Skeletal muscle tissue (tissue), 4 donors: ENCODE data around the gene FZD7. TPM values are rescaled to one million over a fixed set of nuclear protein-coding genes. Genes with fewer than 3 reads are reported as not detected.

ENCODE experiments used
- H3K27ac ChIP-seq: one replicate; pipeline ENCODE4 v1.7.0; 2013; ENCODE audit warnings: mild to moderate bottlenecking, low read depth, low read length, inconsistent platforms
- H3K27me3 ChIP-seq, 3 donors: one replicate each; pipeline ENCODE4 v1.7.0; 2013; ENCODE audit warnings: low read length in 3 of 3; ENCODE audit not compliant: control insufficient read depth in 3 of 3, insufficient read depth in 3 of 3
- H3K36me3 ChIP-seq, 3 donors: one replicate each; pipeline ENCODE4 v1.7.0; 2013; ENCODE audit warnings: low read length in 3 of 3; ENCODE audit not compliant: control insufficient read depth in 3 of 3, insufficient read depth in 3 of 3
- H3K4me1 ChIP-seq, 3 donors: one replicate each; pipeline ENCODE4 v1.7.0; 2013; ENCODE audit warnings: low read length in 3 of 3, mild to moderate bottlenecking in 3 of 3; ENCODE audit not compliant: control insufficient read depth in 3 of 3, insufficient read depth in 3 of 3
- H3K4me3 ChIP-seq, 3 donors: one replicate each; pipeline ENCODE4 v1.7.0; 2013; ENCODE audit warnings: low read length in 3 of 3
- H3K9ac ChIP-seq, 3 donors: one replicate each; pipeline ENCODE4 v1.7.0; 2013; ENCODE audit warnings: low read length in 3 of 3, mild to moderate bottlenecking in 3 of 3, moderate library complexity in 2 of 3, low read depth in 1 of 3
- H3K9me3 ChIP-seq, 3 donors: one replicate each; pipeline ENCODE4 v1.7.0; 2013; ENCODE audit warnings: low read length in 3 of 3; ENCODE audit not compliant: control insufficient read depth in 3 of 3
- total RNA-seq: library from RNA; depleted of rRNA; stranded (reverse); fragments of >200 nt; gene quantifications from one replicate; pipeline ENCODE4 v1.2.3, GENCODE V29; 2014
- donor health status: Osteomylitis.

FZD7 gene
- total RNA-seq, 1 donor from 2014 or later, result 42.8 TPM

DNA sequence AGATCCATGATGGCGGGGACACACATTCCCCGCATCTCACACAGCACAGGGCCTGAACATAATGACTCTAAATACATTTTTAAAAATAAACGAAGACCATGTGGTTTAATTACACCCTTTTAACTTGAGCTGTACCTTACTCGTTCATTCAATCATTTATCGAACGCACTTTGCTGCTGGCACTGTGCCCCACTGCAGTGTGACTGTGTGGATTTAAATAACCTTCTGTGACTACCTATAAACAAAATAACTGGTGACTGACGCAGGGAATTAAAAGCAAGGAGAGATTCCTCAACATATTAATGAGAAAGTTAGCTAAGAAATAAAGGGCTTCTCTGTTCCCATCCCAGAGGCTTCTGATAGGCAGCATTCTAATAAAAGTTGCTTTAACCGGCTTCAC is 10.9 kb upstream of the FZD7 start:
- Histone ChIP-seq H3K27ac (peak overlapping the region; percentile 58), H3K36me3 (no peaks in the 10 kb centered on the region), H3K9me3 (no peaks in the 10 kb centered on the region), H3K27me3 (no peaks in the 10 kb centered on the region), H3K9ac (peak overlapping the region in 2 of 3 donors; percentile 25 to 38), H3K4me3 (no peak overlapping the region), H3K4me1 (peaks cover 17 to 35% (median 18%) of the 10 kb centered on the region in 3 donors)

DNA sequence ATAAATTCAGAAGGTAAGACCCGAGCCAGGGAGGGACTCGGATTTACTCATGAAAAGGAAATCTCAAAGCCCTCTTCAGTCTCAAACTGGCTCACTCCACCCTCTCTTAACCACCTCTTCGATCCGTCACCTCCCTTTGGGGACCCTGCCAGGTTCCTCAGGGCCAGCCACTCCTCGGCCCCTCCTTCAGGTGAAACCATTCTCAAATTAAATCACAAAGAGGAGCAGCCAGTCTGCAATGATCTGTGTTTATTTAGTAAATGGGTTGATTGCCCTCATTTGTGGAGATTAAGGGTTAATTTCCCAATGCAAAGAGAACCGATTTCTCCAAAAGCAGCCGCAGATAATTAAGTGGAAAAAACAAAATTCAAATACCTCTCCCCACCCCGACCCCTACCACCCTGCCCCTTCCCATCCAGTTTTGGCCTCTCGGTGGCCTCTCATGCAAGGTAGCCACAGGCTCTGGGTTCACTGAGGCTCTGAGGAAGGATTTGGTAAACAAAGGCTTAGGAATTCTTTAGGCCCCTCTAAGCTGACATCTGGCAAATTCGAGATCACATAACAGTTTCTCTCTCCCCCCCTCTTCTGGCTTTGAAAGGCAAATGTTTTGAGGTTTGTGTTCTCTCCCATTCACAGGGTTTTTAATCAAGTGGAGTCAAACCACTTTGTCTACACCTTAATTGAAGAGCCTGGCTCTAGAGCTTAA is 10.3 kb upstream of the FZD7 start:
- H3K9me3 ChIP-seq, result no peaks in the 10 kb centered on the region
- no peaks in the 10 kb centered on the region for H3K27me3 ChIP-seq
- H3K4me3 ChIP-seq, result no peak overlapping the region
- peaks cover 15 to 33% (median 16%) of the 10 kb centered on the region in 3 donors for H3K4me1 ChIP-seq
- H3K27ac ChIP-seq, result peak overlapping the region; percentile 58
- H3K9ac ChIP-seq, result peak overlapping the region in 2 of 3 donors; percentile 25 to 38
- H3K36me3 ChIP-seq, result no peaks in the 10 kb centered on the region

DNA sequence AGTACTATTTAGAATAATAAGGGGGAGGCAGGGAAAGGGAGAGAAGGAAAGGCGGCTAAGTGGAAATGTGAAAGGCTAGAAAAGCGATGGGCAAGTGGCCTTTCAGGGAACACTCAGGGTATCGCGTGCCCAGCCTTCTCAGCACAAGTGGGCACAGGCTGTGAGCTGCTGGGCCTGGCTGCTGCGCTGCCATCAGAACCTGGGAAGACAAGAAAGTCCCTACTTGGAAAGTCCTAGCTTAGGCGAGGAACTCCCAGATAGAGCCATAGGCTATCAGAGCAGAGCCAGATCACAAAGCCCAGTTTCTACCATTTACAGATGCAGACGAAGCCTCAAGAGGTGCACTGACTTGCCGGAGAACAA is 9.8 kb upstream of the FZD7 start:
- no peak overlapping the region for H3K9ac ChIP-seq
- no peaks in the 10 kb centered on the region for H3K36me3 ChIP-seq
- H3K9me3 ChIP-seq, result no peaks in the 10 kb centered on the region
- no peak overlapping the region for H3K4me3 ChIP-seq
- H3K27ac ChIP-seq, result no peak overlapping the region
- no peaks in the 10 kb centered on the region for H3K27me3 ChIP-seq
- peaks cover 15 to 28% (median 16%) of the 10 kb centered on the region in 3 donors for H3K4me1 ChIP-seq

DNA sequence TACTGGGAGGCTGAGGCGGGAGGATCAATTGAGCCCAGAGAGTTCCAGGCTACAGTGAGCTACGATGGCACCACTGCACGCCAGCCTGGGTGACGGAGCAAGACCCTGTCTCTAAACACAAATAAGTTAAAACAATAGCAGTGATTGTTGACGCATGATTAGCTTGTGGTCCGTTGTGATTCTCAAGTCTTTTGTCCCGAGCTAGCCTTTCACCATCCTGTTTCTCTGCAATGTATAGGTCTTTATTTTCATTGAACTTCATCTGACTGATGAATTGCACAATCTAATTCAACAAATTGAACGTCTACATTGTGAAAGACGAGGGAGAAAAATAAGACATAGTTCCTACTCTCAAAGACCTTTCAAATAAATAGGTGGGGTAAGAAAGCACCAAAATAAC is 8.8 kb upstream of the FZD7 start:
- Histone ChIP-seq H3K36me3 (no peaks in the 10 kb centered on the region), H3K9me3 (no peaks in the 10 kb centered on the region), H3K9ac (no peak overlapping the region), H3K27me3 (no peaks in the 10 kb centered on the region), H3K4me1 (peaks cover 12 to 20% (median 13%) of the 10 kb centered on the region in 3 donors), H3K4me3 (no peak overlapping the region), H3K27ac (no peak overlapping the region)

DNA sequence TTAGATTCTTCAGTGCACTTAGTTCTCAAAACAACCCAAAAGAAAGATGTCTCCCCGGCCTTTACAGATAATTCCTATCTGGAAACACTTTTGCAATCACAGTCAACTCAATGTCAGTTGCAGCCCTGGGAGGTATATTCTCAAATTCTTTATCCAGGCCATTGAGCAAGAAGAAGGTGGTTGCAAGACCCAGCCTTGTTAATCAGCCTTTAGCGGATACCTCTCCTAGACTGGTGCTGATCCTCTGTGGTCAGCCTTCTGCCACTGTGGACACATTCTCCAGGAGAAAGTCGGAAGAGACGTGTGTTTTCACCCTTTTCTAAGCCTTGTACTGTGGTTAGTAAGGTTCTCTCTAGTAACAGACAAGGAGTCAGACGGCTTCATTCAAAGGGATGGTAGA is 7.8 kb upstream of the FZD7 start:
- Histone ChIP-seq H3K36me3 (no peaks in the 10 kb centered on the region), H3K4me3 (no peak overlapping the region), H3K27ac (peak overlapping the region; percentile 33), H3K9me3 (no peaks in the 10 kb centered on the region), H3K4me1 (peaks cover 7 to 23% (median 7%) of the 10 kb centered on the region in 3 donors), H3K27me3 (no peaks in the 10 kb centered on the region), H3K9ac (no peak overlapping the region)

DNA sequence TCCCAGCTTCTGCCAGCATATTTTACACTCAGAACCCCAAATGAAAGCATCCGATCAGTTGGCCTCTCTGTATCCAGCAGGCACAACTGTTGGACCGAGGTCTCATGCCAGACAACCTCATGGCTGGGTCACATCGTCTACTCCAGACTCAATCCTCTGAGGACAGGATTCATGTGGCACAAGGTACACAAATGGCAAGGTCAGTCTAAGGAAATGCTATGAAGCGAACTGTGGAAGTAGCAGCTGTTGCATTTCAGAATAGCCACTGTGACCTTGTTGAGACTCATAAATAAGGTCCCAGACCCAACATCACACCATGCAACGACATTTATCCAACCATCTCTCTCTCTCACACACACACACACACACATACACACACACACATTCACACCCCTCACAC is 7.1 kb upstream of the FZD7 start:
- peak overlapping the region; percentile 33 for H3K27ac ChIP-seq
- no peaks in the 10 kb centered on the region for H3K27me3 ChIP-seq
- H3K9ac ChIP-seq, result no peak overlapping the region
- H3K36me3 ChIP-seq, result no peaks in the 10 kb centered on the region
- H3K4me1 ChIP-seq, result peaks cover 7 to 24% (median 7%) of the 10 kb centered on the region in 3 donors
- H3K9me3 ChIP-seq, result no peaks in the 10 kb centered on the region
- no peak overlapping the region for H3K4me3 ChIP-seq

DNA sequence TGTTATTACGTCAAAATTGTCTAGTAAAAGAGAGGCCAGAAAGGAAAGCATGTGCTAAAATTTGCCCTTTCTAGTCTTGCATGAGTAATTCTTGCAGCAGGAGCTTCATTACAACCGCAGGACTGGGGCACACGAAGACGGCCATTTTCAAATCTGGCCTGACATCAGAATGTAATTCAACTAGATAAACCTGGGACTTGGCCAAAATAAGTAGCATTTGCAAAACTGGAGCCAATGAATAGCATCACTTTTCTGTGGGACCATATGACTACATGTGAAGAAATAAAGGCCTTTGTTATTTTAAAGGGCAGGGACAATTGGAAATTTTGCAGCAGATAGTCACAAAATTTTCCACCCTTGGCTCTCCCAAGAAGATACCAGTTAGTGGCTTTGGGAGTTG is 3.0 kb upstream of the FZD7 start:
- Histone ChIP-seq H3K4me3 (no peak overlapping the region), H3K27ac (no peak overlapping the region), H3K27me3 (peaks cover 0 to 5% (median 2%) of the 10 kb centered on the region in 3 donors), H3K4me1 (peaks cover 15 to 42% (median 18%) of the 10 kb centered on the region in 3 donors), H3K36me3 (no peaks in the 10 kb centered on the region), H3K9ac (no peak overlapping the region), H3K9me3 (no peaks in the 10 kb centered on the region)

DNA sequence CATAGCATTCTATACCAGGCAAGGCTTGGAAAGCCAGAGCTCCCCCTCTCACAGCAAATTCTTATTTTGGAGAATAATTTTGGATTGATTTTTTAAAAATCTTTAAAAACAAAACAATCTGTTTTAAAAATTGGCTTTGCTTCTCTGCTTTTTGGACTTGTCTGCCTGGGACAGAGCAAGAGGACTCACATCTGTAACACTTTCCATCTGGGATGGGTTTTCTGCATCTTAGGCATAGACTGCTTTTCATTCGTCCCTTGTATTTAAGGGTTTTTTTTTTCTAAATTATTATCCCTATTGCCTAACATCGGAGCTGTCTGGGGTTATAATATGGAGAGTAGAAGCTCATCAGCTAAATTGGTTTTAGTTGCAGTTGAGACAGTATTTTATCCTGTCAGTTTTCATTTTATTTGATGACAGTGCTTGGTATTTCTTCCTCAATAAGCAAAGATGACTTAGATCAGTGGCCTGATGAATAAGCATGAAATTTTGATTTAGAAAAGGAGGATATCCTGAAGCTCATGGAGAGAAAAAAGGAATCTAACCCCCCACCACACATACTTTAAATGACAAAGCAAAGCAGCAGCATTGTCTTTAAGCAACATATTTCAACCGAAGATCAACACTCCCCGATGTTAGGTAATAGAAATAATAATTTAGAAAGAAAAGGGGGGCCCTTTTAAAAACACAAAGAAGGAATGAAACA is 2.3 kb upstream of the FZD7 start:
- no peaks in the 10 kb centered on the region for H3K9me3 ChIP-seq
- peaks cover 19 to 43% (median 21%) of the 10 kb centered on the region in 3 donors for H3K4me1 ChIP-seq
- H3K9ac ChIP-seq, result peak overlapping the region in 1 of 3 donors; percentile 88
- H3K4me3 ChIP-seq, result no peak overlapping the region
- peaks cover 0 to 7% (median 2%) of the 10 kb centered on the region in 3 donors for H3K27me3 ChIP-seq
- H3K36me3 ChIP-seq, result no peaks in the 10 kb centered on the region
- peak overlapping the region; percentile 98 for H3K27ac ChIP-seq

DNA sequence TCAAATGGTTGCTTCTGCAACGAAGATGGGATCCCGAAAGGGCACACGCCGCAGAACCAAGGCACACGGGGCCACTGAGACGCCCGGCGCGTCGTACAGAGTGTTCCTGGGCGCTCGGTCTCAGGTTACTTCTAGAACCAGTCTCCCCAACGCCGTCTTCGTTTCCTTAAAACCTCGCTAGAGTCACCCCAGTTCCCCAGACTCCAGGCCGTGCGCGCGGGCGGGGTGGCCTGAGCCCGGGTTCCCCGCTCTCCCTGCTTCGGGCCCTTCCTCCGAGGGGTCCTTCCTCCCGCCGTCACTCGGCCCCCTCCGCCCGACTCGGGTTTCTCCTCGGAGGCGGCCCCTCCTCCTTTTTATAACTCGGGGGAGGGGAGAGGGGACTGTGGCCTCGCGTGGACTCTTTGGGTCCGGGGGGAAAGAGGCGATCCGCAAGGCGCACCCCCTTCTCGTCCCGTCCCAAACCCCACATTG is 774 bp upstream of the FZD7 start:
- H3K9me3 ChIP-seq, result no peaks in the 10 kb centered on the region
- H3K36me3 ChIP-seq, result no peaks in the 10 kb centered on the region
- H3K9ac ChIP-seq, result peak overlapping the region; percentile 88 to 99 (median 98)
- H3K4me1 ChIP-seq, result peaks cover 17 to 44% (median 20%) of the 10 kb centered on the region in 3 donors
- H3K27ac ChIP-seq, result peak overlapping the region; percentile 98
- H3K4me3 ChIP-seq, result peak overlapping the region; percentile 83 to 94 (median 85)
- peaks cover 0 to 7% (median 2%) of the 10 kb centered on the region in 3 donors for H3K27me3 ChIP-seq
